HFF-Myc (cell line): ENCODE measurements around the gene DDRGK1.
A peak's percentile ranks its signal among the peaks of the same experiment; 100 is the strongest.

Experiments used
- DNase-seq: peaks from one replicate; pipeline ENCODE4 v3.0.0-alpha.2; 2011; ENCODE audit warnings: low read depth; ENCODE audit errors: extremely low read depth
- H3K4me3 ChIP-seq: replicated peaks from 2 replicates; pipeline ENCODE4 v1.5.1; 2011; ENCODE audit warnings: low read depth, mild to moderate bottlenecking, control low read depth, low read length
- TF ChIP-seq, protein P1 (sequence below): IDR thresholded peaks from 2 replicates; pipeline ENCODE4 v1.5.1; 2012; ENCODE audit warnings: mild to moderate bottlenecking, low read depth, low read length, control low read depth; ENCODE audit errors: missing control alignments

Gene DDRGK1

DNA sequence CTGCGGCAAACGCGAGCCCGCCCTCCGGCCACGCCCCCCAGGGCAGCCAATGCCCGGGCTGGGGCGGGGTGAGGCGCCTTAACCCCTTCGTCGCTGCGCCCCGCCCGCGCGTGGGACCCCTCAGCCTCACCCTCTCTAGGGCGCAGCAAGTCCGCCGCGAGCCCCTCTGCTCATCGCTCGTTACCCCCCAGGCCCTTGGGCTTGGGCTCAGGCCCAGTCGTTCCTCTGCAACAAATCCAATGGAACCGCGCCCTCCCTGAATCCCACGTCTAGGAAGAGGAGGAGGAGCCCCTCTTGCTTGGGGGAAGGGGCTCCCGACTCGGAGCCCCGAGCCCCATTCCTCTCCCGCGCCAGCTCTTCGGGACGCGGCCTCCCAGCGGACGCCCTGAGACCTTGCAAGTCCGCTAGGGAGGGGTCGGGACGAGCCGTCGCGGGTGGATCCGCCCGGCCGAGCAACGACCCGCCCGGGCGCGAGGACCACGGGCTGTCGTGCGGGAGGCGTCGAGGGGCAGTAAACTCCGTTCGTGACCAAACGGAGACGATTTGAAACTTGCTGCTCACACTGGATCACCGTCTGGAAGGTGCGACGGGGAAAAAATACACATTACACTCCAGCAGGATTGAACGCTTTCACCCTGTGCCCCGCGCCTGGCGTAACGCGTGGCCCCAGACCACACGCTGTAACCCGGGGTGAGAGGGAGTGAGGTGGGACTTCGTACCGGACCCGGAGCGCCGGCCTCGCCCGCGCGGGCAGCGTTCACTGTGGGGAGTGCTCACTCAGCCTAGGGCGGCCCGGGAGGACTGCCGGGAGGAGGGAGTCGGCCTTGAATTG lies 30.7 kb downstream of the DDRGK1 start:
- TF ChIP-seq, protein P1, sequence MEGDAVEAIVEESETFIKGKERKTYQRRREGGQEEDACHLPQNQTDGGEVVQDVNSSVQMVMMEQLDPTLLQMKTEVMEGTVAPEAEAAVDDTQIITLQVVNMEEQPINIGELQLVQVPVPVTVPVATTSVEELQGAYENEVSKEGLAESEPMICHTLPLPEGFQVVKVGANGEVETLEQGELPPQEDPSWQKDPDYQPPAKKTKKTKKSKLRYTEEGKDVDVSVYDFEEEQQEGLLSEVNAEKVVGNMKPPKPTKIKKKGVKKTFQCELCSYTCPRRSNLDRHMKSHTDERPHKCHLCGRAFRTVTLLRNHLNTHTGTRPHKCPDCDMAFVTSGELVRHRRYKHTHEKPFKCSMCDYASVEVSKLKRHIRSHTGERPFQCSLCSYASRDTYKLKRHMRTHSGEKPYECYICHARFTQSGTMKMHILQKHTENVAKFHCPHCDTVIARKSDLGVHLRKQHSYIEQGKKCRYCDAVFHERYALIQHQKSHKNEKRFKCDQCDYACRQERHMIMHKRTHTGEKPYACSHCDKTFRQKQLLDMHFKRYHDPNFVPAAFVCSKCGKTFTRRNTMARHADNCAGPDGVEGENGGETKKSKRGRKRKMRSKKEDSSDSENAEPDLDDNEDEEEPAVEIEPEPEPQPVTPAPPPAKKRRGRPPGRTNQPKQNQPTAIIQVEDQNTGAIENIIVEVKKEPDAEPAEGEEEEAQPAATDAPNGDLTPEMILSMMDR: no peak
- no peak for DNase-seq
- H3K4me3 ChIP-seq: peak overlapping the region; percentile 56

DNA sequence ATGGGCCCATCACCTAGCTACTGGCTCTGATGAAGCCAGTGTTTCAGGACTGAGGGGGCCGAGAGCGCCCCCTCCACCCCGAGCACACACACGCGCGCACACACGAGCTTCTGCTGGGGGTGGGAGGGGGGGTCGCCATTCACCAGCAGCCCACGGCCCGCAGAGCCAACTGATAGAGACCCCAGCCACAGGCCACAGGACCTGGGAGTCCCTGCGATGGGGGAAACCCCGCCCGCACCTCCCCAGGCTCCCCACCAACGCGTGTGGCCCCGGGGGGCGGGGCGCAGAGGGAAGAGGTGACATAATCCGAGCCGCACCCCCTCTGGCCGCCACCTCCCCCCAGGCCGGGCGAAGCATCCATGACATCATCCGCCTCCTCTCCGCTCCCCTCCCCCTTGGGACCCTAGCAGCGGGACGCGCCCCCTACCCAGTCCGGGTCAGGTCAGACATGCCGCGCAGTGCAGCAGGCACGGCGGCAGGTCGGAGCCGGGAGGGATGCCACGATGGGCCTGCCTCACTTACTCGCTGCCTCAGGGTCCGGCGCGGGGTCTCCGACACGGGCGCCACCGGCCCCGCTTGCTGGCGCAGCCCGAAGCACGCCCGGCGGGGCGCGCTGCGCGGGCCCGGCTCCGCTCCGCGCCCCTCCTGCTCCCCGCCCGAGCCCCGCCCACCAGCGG lies 31.4 kb downstream of the DDRGK1 start, which contains the start of gene LZTS3:
Gene LZTS3, minus strand, starts transcription at position 617 of the 677 bp plus-strand sequence. CDS start 6,386 bp downstream, outside the sequence.
- no peak for DNase-seq
- TF ChIP-seq, protein P1: no peak
- H3K4me3 ChIP-seq: peak within 1 kb of the TSS; percentile 56

DNA sequence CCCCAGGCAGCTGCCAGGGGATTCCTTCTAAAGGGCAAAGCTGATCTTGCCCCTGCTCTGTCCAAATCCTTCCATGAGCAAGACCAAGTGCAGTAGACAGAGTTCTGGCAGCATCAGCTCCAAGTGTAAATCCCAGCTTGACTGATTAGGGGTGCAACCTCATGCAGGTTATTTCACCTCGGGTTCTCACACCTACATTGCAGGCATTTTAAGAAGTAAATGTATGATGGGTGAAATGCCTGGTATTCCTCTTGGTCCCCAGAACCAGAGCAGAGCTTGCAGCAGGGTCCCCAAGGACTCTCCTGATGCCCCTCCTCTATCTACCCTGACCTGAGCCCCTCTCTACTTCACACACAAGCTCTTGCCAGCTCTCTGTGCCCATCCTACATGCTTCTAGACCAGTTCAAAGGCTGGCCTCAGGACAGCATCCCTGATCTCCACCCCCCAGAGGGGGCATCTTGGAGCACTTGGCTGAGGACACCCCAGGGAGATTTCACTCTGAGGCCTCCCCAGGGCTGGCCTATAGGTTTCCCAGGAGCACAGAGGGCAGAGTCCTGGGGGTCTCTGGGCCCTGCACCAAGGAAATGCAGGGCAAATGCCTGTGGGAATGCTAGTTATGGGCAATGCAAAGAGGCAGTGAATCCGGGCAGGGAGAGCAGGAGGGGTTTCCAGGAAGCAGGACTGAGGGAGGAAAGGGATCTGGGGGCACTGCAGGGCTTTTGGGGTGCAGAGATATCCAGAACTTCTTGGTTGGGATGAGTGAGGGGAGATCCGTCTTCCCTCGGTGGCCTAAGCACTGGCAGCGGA lies 32.2 kb downstream of the DDRGK1 start:
- TF ChIP-seq, protein P1: no peak
- no peak for DNase-seq
- H3K4me3 ChIP-seq: peak overlapping the region; percentile 56

DNA sequence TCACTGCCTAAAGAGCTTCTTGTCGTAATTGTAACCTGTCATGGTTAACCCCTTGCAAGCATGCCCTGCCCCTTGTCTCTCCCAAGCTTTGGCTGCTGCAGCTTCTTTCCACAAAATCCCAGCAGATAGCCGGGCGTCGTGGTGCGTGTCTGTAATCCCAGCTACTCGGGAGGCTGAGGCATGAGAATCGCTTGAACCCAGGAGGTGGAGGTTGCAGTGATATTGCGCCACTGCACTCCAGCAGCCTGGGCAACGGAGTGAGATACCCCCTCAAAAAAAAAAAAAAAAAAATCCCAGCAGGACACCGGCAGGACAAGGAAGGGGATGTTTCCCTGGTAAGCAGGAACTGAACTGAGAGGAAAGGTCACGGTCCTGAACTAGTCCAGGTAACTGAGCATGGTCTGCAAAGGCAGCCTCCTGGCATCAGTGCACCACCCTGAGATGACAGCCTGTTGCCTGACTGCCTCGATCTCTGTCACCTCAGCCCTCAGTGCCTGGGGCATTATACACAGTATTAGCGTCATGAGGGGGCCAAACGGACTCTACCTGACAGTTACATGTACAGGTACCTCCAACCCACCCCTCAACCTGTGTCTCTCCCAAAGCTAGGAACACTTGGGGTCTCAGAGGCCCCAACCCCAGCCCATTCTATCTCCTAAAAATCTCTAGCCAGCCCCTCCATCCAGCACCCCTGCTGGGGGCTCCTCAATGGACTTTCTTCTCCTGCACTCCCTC lies 32.9 kb downstream of the DDRGK1 start:
- DNase-seq: no peak
- H3K4me3 ChIP-seq: no peak overlapping the region

DNA sequence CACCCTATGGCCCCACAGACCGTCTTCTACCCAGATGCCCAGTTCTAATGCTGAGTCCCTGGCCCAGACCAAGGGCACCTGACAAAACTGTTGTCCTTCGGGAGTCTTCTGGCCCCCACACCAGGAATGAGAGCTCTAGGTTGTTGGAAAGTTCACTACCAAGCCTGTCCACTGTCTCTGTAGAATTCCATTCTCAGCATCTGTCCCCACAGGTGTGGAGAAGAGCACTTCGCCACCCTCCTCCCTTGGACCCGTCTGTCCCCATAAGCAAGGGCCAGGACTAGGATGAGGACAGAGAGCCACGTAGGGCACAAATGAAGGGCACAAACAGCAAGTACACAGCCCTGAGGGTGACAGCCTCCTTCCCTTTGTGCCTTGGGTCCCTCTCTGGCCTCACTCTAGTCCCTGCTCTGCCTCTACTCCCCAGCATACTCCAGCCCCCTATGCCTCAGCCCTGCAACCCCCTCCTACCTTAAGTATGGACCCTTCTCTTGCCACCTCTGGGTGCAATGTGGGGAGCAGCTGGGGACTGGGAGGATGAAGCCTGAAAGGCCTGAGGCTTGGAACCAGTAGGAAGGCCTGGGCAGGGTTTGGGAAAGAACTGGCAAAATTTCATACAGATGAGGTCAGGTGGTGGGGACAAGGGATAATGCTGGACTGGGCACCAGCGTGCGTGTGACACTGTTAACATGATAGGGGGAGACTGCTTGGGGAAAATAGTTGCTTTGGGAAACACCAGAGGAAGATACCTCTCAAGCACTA lies 35.5 kb downstream of the DDRGK1 start:
- H3K4me3 ChIP-seq: no peak overlapping the region
- DNase-seq: no peak

More for the DNA sequence above, 32.9 kb downstream of the DDRGK1 start:
- TF ChIP-seq, protein P1: no peak

More for the DNA sequence above, 35.5 kb downstream of the DDRGK1 start:
- TF ChIP-seq, protein P1: no peak
